Measurements from ENCODE around the gene SRPX2. TPM values are rescaled to one million over a fixed set of nuclear protein-coding genes. Genes with fewer than 3 reads are reported as not detected.
A peak's percentile ranks its signal among the peaks of the same experiment; 100 is the strongest.

The SRPX2 gene
- total and polyA plus RNA-seq, 2 of the 13 experiments (the other 11 are each of a cell fraction or from before 2014, with no cell fraction given), result 1.5 to 6.7 TPM

GRCh38 chrX:100635989-100636320, 8.0 kb upstream of the SRPX2 start:
- H3K4me3 ChIP-seq (replicated peaks in 1 of 3; ENCODE audit: insufficient read depth in 1 of 3, low read depth in 2 of 3, low read length in 3 of 3), result peak overlapping the region; percentile 66 to 77 (median 73)
- ATAC-seq (no peak), FAIRE-seq (peak; percentile 71), DNase-seq (ENCODE audit: low spot score) (no peak)
- TF ChIP-seq NR2F6 (IDR thresholded peaks at IDR 0.05) (peak; percentile 19; the same call in 1 of the 2 replicates), NR2F6 (CRISPR knock-in tag; IDR thresholded peaks at IDR 0.05) (no peak), CEBPG (CRISPR knock-in tag; IDR thresholded peaks at IDR 0.05) (0 out of 2 replicates have a peak, but pooled peaks have one; percentile 22), ZBTB38 (CRISPR knock-in tag; IDR thresholded peaks at IDR 0.05) (no peak), ZNF629 (CRISPR knock-in tag; conservative IDR thresholded peaks at IDR 0.05) (0 out of 2 replicates have a peak, but pooled peaks have one; percentile 6), HNF4A (CRISPR knock-in tag; IDR thresholded peaks at IDR 0.05) (0 out of 2 replicates have a peak, but pooled peaks have one; percentile 33), PATZ1 (CRISPR knock-in tag; IDR thresholded peaks at IDR 0.05) (peak; percentile 44; the same call in 1 of the 2 replicates), CREM (IDR thresholded peaks at IDR 0.05) (no peak), CREM (CRISPR knock-in tag; IDR thresholded peaks at IDR 0.05) (no peak), THAP11 (CRISPR knock-in tag; IDR thresholded peaks at IDR 0.05) (0 out of 2 replicates have a peak, but pooled peaks have one; percentile 1), MAX (IDR thresholded peaks at IDR 0.05) (peak; percentile 36; the same call in 1 of the 2 replicates), KAT2B (IDR thresholded peaks at IDR 0.05; ENCODE audit: borderline replicate concordance, low read depth, low read length) (no peak), SALL1 (CRISPR knock-in tag; IDR thresholded peaks at IDR 0.05) (0 out of 2 replicates have a peak, but pooled peaks have one; percentile 5)
- intact Hi-C loops (cut with micrococcal nuclease; ENCODE audit: unreplicated experiment), result loop anchor here (1.0 kb wide), 2 partner anchors 13 to 124 kb away; no protein-coding TSS in a partner anchor
- ChIA-PET CTCF (ENCODE audit: low intra/inter-chr PET ratio, low total read pairs) (no interaction called here), POLR2A (interaction anchor here (1.4 to 2.5 kb wide), 3 partner anchors 12 to 21 kb away, joined by 5 to 67 read pairs (median 11); no protein-coding TSS in a partner anchor)
- peaks cover 12% of the 10 kb centered on the region for H3K79me2 ChIP-seq (ENCODE audit: insufficient read depth, low read length)
- H3K9me3 ChIP-seq (ENCODE audit: low read length), result no peaks in the 10 kb centered on the region
- no peak overlapping the region for H2AFZ ChIP-seq (ENCODE audit: low read length)
- peak overlapping the region; percentile 92 for H3K27ac ChIP-seq (ENCODE audit: extremely low read length, insufficient read depth, low read length)
- in situ Hi-C loops (cut with HindIII; ENCODE audit: extremely low pct_ligation_motif_present, low pct_unique_long_range_greater_than_20kb), result no loop called here
- peak overlapping the region; percentile 64 for H3K4me2 ChIP-seq (ENCODE audit: low read depth, low read length)
- H3K9ac ChIP-seq (ENCODE audit: insufficient read depth, low read depth, low read length), result peak overlapping the region; percentile 84
- H3K36me3 ChIP-seq (replicated peaks in 1 of 2; ENCODE audit: control insufficient read depth in 1 of 2, insufficient read depth in 2 of 2, low read length in 2 of 2), result peaks cover 0 to 1% of the 10 kb centered on the region in 2 experiments; a peak in 2 of 5 replicates
- 0% methylated on average over 2 of the region's 8 CpGs for WGBS (ENCODE audit: low lambda C conversion rate)
- H4K20me1 ChIP-seq (ENCODE audit: insufficient read depth, low read length), result no peaks in the 10 kb centered on the region
- no TSS peak for BruUV-seq (replicated peaks)
- H3K27me3 ChIP-seq (ENCODE audit: control insufficient read depth in 1 of 2, insufficient read depth in 2 of 2, low read length in 2 of 2), result no peaks in the 10 kb centered on the region; a peak in 1 of 5 replicates
- H3K4me1 ChIP-seq (ENCODE audit: insufficient read depth, low read length), result peaks cover 30% of the 10 kb centered on the region; the same call in 1 of the 2 replicates
